Right lobe of liver (tissue), 6 donors: Measurements from ENCODE around the gene XCL2. TPM values are rescaled to one million over a fixed set of nuclear protein-coding genes. Genes with fewer than 3 reads are reported as not detected.
"Not testable (repeated sequence)": the region's sequence is repeated elsewhere in the genome, so short reads cannot be mapped to it uniquely, and the experiment has no call there.

Experiments
- ATAC-seq, 4 donors: fragments of 200-7000 bp; cut with Tn5 transposase; one replicate each; pipeline ENCODE4 v1.9.1; 2020; ENCODE audit warnings: mild to moderate bottlenecking in 4 of 4, moderate library complexity in 4 of 4
- DNase-seq, 3 donors: peaks; one replicate each; pipeline ENCODE4 v3.0.0-alpha.2; 2020
- H3K27ac ChIP-seq, 3 donors: fragments of 200-600 bp; one replicate each; pipeline ENCODE4 v1.8.0; 2022
- H3K27me3 ChIP-seq, 2 donors: fragments of 200-600 bp; one replicate each; pipeline ENCODE4 v1.8.0; 2022
- H3K36me3 ChIP-seq, 4 donors: fragments of 200-600 bp; sonication (generic) in 1 of 4; one replicate each; pipeline versions ENCODE4 v1.5.1 to v1.8.0; 2017 to 2022; ENCODE audit warnings: control low read depth in 1 of 4
- H3K4me1 ChIP-seq, 4 donors: fragments of 200-600 bp; sonication (generic) in 1 of 4; one replicate each; pipeline versions ENCODE4 v1.5.1 to v1.8.0; 2017 to 2022; ENCODE audit warnings: control low read depth in 1 of 4
- H3K4me3 ChIP-seq, 3 donors: fragments of 200-600 bp; one replicate each; pipeline ENCODE4 v1.8.0; 2022
- H3K9me3 ChIP-seq, 4 donors: fragments of 200-600 bp; sonication (generic) in 1 of 4; one replicate each; pipeline versions ENCODE4 v1.5.1 to v1.8.0; 2017 to 2022; ENCODE audit warnings: control low read depth in 1 of 4
- CTCF ChIP-seq, 4 donors: fragments of 200-600 bp in 3 of 4; fragments of 450-650 bp in 1 of 4; IDR thresholded peaks; one replicate each; pipeline versions ENCODE4 v1.5.1 to v1.8.0; 2016 to 2022; ENCODE audit warnings: antibody characterized with exemption in 4 of 4, mild to moderate bottlenecking in 2 of 4
- POLR2A ChIP-seq: fragments of 450-650 bp; IDR thresholded peaks from one replicate; pipeline ENCODE4 v1.6.1; 2017; ENCODE audit warnings: antibody characterized with exemption, mild to moderate bottlenecking
- WGBS: methylation state at CpG from one replicate; pipeline ENCODE4 v1.1.6; 2018; ENCODE audit warnings: low coverage, low lambda C conversion rate; ENCODE audit not compliant: insufficient coverage; ENCODE audit errors: missing lambda C conversion rate; 5-methylcytosine and 5-hydroxymethylcytosine counted together
- intact Hi-C, 2 donors: fragments of 100-400 bp; cut with DNase I; formaldehyde crosslinking; loops; one replicate each; pipeline versions ENCODE4 v1.11.2 to v1.14.1; 2022
- total RNA-seq, 6 experiments: library from RNA; depleted of rRNA in 2 of 6; stranded (reverse); fragments of >200 nt in 2 of 6; fragmentation: NEBNext Ultra II Directional in 3 of 6; extraction: Animal tissue kit (Norgen Biotek cat#: 25700) in 3 of 6; gene quantifications; one replicate each; pipeline versions ENCODE4 v1.1.0 to v1.2.4, GENCODE V29; 2016 to 2023
- donor health status: DM: no; HTN: yes; CAD: no.
- donor health status: DM: no; HTN: no; CAD: no.
- donor health status: DM: no; HTN: no; CAD: no.
- donor health status: DM: no; HTN: yes; CAD: no.
- donor health status: DM: no; HTN: yes; CAD: no.

The XCL2 gene
- total RNA-seq, 6 experiments from 2014 or later, result 1.4 to 1.6 TPM; not detected in 4

- H3K4me3 ChIP-seq, H3K4me1 ChIP-seq, H3K36me3 ChIP-seq, H3K27ac ChIP-seq, DNase-seq, H3K9me3 ChIP-seq, H3K27me3 ChIP-seq, intact Hi-C loops: not testable (repeated sequence)
- 86% methylated on average over 3 of the region's 6 CpGs for WGBS
- peak in 1 of 4 donors; percentile 10 for ATAC-seq
Measured at GRCh38 chr1:168576245-168576688, 32.5 kb upstream of the XCL2 start, which contains the start of gene XCL1. Gene XCL1, plus strand, starts transcription at chr1:168576605. Its CDS starts 33 bp downstream, at chr1:168576638.

GRCh38 chr1:168574234-168574633 lies 30.4 kb upstream of the XCL2 start:
- H3K9me3 ChIP-seq, DNase-seq, H3K27me3 ChIP-seq, H3K27ac ChIP-seq, intact Hi-C loops, H3K36me3 ChIP-seq, H3K4me3 ChIP-seq, H3K4me1 ChIP-seq: not testable (repeated sequence)
- TF ChIP-seq CTCF (IDR thresholded peaks at IDR 0.05), result peak in 3 of 4 donors; percentile 44 to 58 (median 57)
- peak; percentile 85 to 99 (median 98) for ATAC-seq
- WGBS, result 2% methylated on average over 4 of the region's 4 CpGs

- ATAC-seq, result no peak
- no peaks in the 10 kb centered on the region for H3K9me3 ChIP-seq
- 91% methylated on average over 3 of the region's 3 CpGs for whole genome bisulfite sequencing
- H3K27me3 ChIP-seq, result no peaks in the 10 kb centered on the region
- TF ChIP-seq POLR2A, result no peak
- no peak for TF ChIP-seq CTCF (IDR thresholded peaks at IDR 0.05)
- no peak for DNase-seq
- no peaks in the 10 kb centered on the region for H3K4me1 ChIP-seq
- intact Hi-C loops, result no loop called here
- no peak overlapping the region for H3K27ac ChIP-seq
- H3K4me3 ChIP-seq, result no peak overlapping the region
- H3K36me3 ChIP-seq, result no peaks in the 10 kb centered on the region
Measured at GRCh38 chr1:168572633-168573032, 28.8 kb upstream of the XCL2 start.

GRCh38 chr1:168570652-168571051 lies 26.9 kb upstream of the XCL2 start:
- no peak overlapping the region for H3K27ac ChIP-seq
- H3K4me1 ChIP-seq, result no peaks in the 10 kb centered on the region
- H3K4me3 ChIP-seq, result no peak overlapping the region
- TF ChIP-seq CTCF (IDR thresholded peaks at IDR 0.05), result no peak
- TF ChIP-seq POLR2A, result no peak
- DNase-seq, result no peak
- no peaks in the 10 kb centered on the region for H3K9me3 ChIP-seq
- no peak for ATAC-seq
- 72% methylated on average over 3 of the region's 3 CpGs for WGBS
- no peaks in the 10 kb centered on the region for H3K36me3 ChIP-seq
- intact Hi-C loops, result no loop called here
- H3K27me3 ChIP-seq, result no peaks in the 10 kb centered on the region

- DNase-seq (no peak), ATAC-seq (no peak)
- H3K27me3 ChIP-seq, result no peaks in the 10 kb centered on the region
- 80% methylated on average over 1 of the region's 1 CpG for WGBS
- H3K4me3 ChIP-seq, result no peak overlapping the region
- H3K9me3 ChIP-seq, result no peaks in the 10 kb centered on the region
- TF ChIP-seq CTCF (IDR thresholded peaks at IDR 0.05), result no peak
- TF ChIP-seq POLR2A, result no peak
- intact Hi-C loops, result no loop called here
- no peaks in the 10 kb centered on the region for H3K4me1 ChIP-seq
- no peaks in the 10 kb centered on the region for H3K36me3 ChIP-seq
- no peak overlapping the region for H3K27ac ChIP-seq
Measured at GRCh38 chr1:168568346-168568745, 24.5 kb upstream of the XCL2 start.
